Vagina (tissue), 2 donors: ENCODE measurements around the gene CACTIN.

Experiments used
- CTCF ChIP-seq, 3 experiments: fragments of 450-650 bp in 2 of 3; fragments of 200-600 bp in 1 of 3; sonication (generic) in 1 of 3; IDR thresholded peaks; one replicate each; pipeline ENCODE4 v1.5.1; 2017 to 2019; ENCODE audit warnings: antibody characterized with exemption in 3 of 3, mild to moderate bottlenecking in 2 of 3, moderate library complexity in 2 of 3
- POLR2A ChIP-seq, 2 donors: fragments of 450-650 bp; IDR thresholded peaks; one replicate each; pipeline ENCODE4 v1.6.1; 2017; ENCODE audit warnings: antibody characterized with exemption in 2 of 2, mild to moderate bottlenecking in 2 of 2, moderate library complexity in 2 of 2
- POLR2AphosphoS5 ChIP-seq, 2 donors: sonication (generic); formaldehyde crosslinking; IDR thresholded peaks; one replicate each; pipeline ENCODE4 v1.9.0; 2017; ENCODE audit warnings: antibody characterized with exemption in 2 of 2, mild to moderate bottlenecking in 2 of 2, low read depth in 1 of 2; ENCODE audit not compliant: insufficient read depth in 1 of 2

- TF ChIP-seq CTCF (IDR thresholded peaks at IDR 0.05) (no peak), POLR2A (IDR thresholded peaks at IDR 0.05) (no peak), POLR2AphosphoS5 (IDR thresholded peaks at IDR 0.05; ENCODE audit: insufficient read depth in 1 of 2, low read depth in 1 of 2) (no peak)
Measured at GRCh38 chr19:3608750-3609322, 17.8 kb downstream of the CACTIN start.
